DND-41 (cell line): ENCODE data around the gene C17orf78.

Experiments
- ATAC-seq: fragments of 200-7000 bp; cut with Tn5 transposase; 3 replicates; pipeline ENCODE4 v1.9.1; 2021; ENCODE audit warnings: low read depth; ENCODE audit not compliant: insufficient read depth
- DNase-seq: peaks from one replicate; pipeline ENCODE4 v3.0.0-alpha.2; 2020
- H2AFZ ChIP-seq: 2 replicates; pipeline ENCODE4 v1.6.0; 2012; ENCODE audit warnings: low read depth, low read length
- H3K27ac ChIP-seq: 2 replicates; pipeline ENCODE4 v1.5.1; 2012; ENCODE audit warnings: low read length, inconsistent platforms
- H3K27me3 ChIP-seq: fragments of 200-600 bp; sonication (generic); 2 replicates; pipeline ENCODE4 v1.6.0; 2012; ENCODE audit warnings: low read length, mild to moderate bottlenecking, inconsistent platforms; ENCODE audit not compliant: insufficient read depth, poor library complexity
- H3K36me3 ChIP-seq: 2 replicates; pipeline ENCODE4 v1.5.1; 2012; ENCODE audit warnings: low read length, inconsistent platforms; ENCODE audit not compliant: insufficient read depth
- H3K4me1 ChIP-seq: 2 replicates; pipeline ENCODE4 v1.5.1; 2012; ENCODE audit warnings: mild to moderate bottlenecking, low read length; ENCODE audit not compliant: insufficient read depth
- H3K4me2 ChIP-seq: 2 replicates; pipeline ENCODE4 v1.6.0; 2012; ENCODE audit warnings: mild to moderate bottlenecking, moderate library complexity, low read length, inconsistent platforms; ENCODE audit not compliant: insufficient read depth
- H3K4me3 ChIP-seq, 2 experiments: fragments of 200-600 bp in 1 of 2; shearing (Covaris generic) in 1 of 2; 2 replicates each; pipeline ENCODE4 v1.5.1; 2012 to 2016; ENCODE audit warnings: inconsistent platforms in 2 of 2, low read length in 2 of 2, mild to moderate bottlenecking in 2 of 2, low read depth in 1 of 2, moderate library complexity in 1 of 2
- H3K79me2 ChIP-seq: 2 replicates; pipeline ENCODE4 v1.6.0; 2012; ENCODE audit warnings: low read length, inconsistent platforms; ENCODE audit not compliant: insufficient read depth
- H3K9ac ChIP-seq: 2 replicates; pipeline ENCODE4 v1.6.0; 2012; ENCODE audit warnings: low read depth, mild to moderate bottlenecking, inconsistent platforms, low read length, moderate library complexity
- H3K9me3 ChIP-seq: 2 replicates; pipeline ENCODE4 v1.5.1; 2012; ENCODE audit warnings: low read length, moderate library complexity, mild to moderate bottlenecking, inconsistent platforms; ENCODE audit not compliant: insufficient read depth, severe bottlenecking
- H4K20me1 ChIP-seq: 2 replicates; pipeline ENCODE4 v1.6.0; 2012; ENCODE audit warnings: low read length; ENCODE audit not compliant: insufficient read depth
- CTCF ChIP-seq: IDR thresholded peaks from 2 replicates; pipeline ENCODE4 v1.5.1; 2012; ENCODE audit warnings: borderline replicate concordance, low read length, moderate library complexity, mild to moderate bottlenecking; ENCODE audit not compliant: poor library complexity, severe bottlenecking; ENCODE audit errors: extremely low read depth
- EZH2 ChIP-seq: IDR thresholded peaks from 3 replicates; pipeline ENCODE4 v1.6.1; 2012; ENCODE audit warnings: borderline replicate concordance, low read depth, mild to moderate bottlenecking, moderate library complexity, low read length, inconsistent platforms; ENCODE audit not compliant: severe bottlenecking

C17orf78 gene

GRCh38 chr17:37425268-37425667, 49.5 kb downstream of the C17orf78 start:
- H3K9ac ChIP-seq, result no peak overlapping the region

GRCh38 chr17:37429039-37429438, 53.3 kb downstream of the C17orf78 start:
- Histone ChIP-seq H3K36me3 (peaks cover 84% of the 10 kb centered on the region), H3K79me2 (peaks cover 29% of the 10 kb centered on the region), H3K4me1 (no peaks in the 10 kb centered on the region), H3K9ac (no peak overlapping the region), H2AFZ (no peak overlapping the region), H3K4me2 (no peak overlapping the region), H3K4me3 (no peak overlapping the region), H3K9me3 (no peaks in the 10 kb centered on the region), H3K27me3 (no peaks in the 10 kb centered on the region), H3K27ac (no peak overlapping the region), H4K20me1 (no peaks in the 10 kb centered on the region)
- TF ChIP-seq EZH2, result no peak
- no peak for TF ChIP-seq CTCF
- ATAC-seq, result no peak
- DNase-seq, result no peak

More at GRCh38 chr17:37425268-37425667, 49.5 kb downstream of the C17orf78 start:
- H3K27me3 ChIP-seq, result no peaks in the 10 kb centered on the region
- H3K36me3 ChIP-seq, result peaks cover 81% of the 10 kb centered on the region
- no peaks in the 10 kb centered on the region for H3K4me1 ChIP-seq
- no peak overlapping the region for H3K4me2 ChIP-seq
- DNase-seq (no peak), ATAC-seq (no peak)
- H3K79me2 ChIP-seq, result peaks cover 18% of the 10 kb centered on the region
- no peak overlapping the region for H3K4me3 ChIP-seq
- no peak overlapping the region for H3K27ac ChIP-seq
- H4K20me1 ChIP-seq, result peaks cover 4% of the 10 kb centered on the region; the same call in 1 of the 2 replicates
- no peaks in the 10 kb centered on the region for H3K9me3 ChIP-seq
- TF ChIP-seq EZH2, result no peak
- TF ChIP-seq CTCF, result no peak
- no peak overlapping the region for H2AFZ ChIP-seq

DNA sequence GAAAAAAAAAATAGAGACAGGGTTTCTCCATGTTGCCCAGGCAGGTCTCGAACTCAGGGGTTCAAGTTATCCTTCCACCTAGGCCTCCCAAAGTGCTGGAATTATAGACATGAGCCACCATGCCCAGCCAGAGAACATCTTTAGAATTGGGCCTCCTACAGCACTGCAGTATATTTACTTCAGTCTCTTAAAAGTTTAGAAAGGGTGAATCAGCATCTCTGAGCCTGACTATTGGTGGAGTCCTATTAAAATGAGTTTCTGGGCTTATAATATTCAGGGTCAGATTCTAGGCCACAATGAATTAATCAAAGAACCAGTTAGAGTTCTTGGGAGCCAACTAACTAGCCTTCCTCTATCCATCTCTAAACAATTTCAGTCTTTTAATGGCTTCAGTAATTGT, 53.7 kb downstream of the C17orf78 start:
- no peak overlapping the region for H3K4me3 ChIP-seq
- H3K36me3 ChIP-seq, result peaks cover 84% of the 10 kb centered on the region
- no peak overlapping the region for H3K27ac ChIP-seq
- H3K4me1 ChIP-seq, result no peaks in the 10 kb centered on the region
- H3K9ac ChIP-seq, result no peak overlapping the region
- TF ChIP-seq CTCF (no peak), EZH2 (no peak)
- no peak for DNase-seq
- no peaks in the 10 kb centered on the region for H4K20me1 ChIP-seq
- peaks cover 33% of the 10 kb centered on the region for H3K79me2 ChIP-seq
- H2AFZ ChIP-seq, result no peak overlapping the region
- H3K4me2 ChIP-seq, result no peak overlapping the region
- no peak for ATAC-seq
- no peaks in the 10 kb centered on the region for H3K27me3 ChIP-seq
- H3K9me3 ChIP-seq, result no peaks in the 10 kb centered on the region
